ENCODE data around the gene KIAA1549. TPM values are rescaled to one million over a fixed set of nuclear protein-coding genes. Genes with fewer than 3 reads are reported as not detected.

Gene KIAA1549
- total and polyA plus RNA-seq, 9 of the 15 experiments (the other 6 are each of a cell fraction or from before 2014, with no cell fraction given) = 0.01 to 0.29 (median 0.07) TPM

GRCh38 chr7:138890499-138891445 lies 90.4 kb downstream of the KIAA1549 start:
- ChIA-PET POLR2A (interaction anchor here (0.7 to 0.9 kb wide), 2 partner anchors 184 to 445 kb away, joined by 3 read pairs; no protein-coding TSS in a partner anchor), CTCF (ENCODE audit: low intra/inter-chr PET ratio) (no interaction called here)
- Histone ChIP-seq H3K4me1 (replicated peaks in 1 of 2; ENCODE audit: control insufficient read depth in 2 of 2, insufficient read depth in 2 of 2, low read length in 2 of 2) (no peaks in the 10 kb centered on the region), H3K27ac (ENCODE audit: extremely low read depth, low read depth, low read length) (no peak overlapping the region), H3K36me3 (ENCODE audit: control insufficient read depth, insufficient read depth, low read length) (no peaks in the 10 kb centered on the region), H3K4me2 (ENCODE audit: insufficient read depth, low read length) (no peak overlapping the region), H3K9me3 (replicated peaks; ENCODE audit: control insufficient read depth, insufficient read depth, low read depth, low read length) (no peaks in the 10 kb centered on the region), H3K9me1 (ENCODE audit: control insufficient read depth, insufficient read depth, low read length) (no peaks in the 10 kb centered on the region), H3K27me3 (ENCODE audit: control insufficient read depth in 2 of 2, insufficient read depth in 2 of 2, low read length in 2 of 2) (peaks cover 56 to 62% of the 10 kb centered on the region in 2 experiments), H2AFZ (ENCODE audit: low read depth, low read length) (no peak overlapping the region), H4K20me1 (replicated peaks; ENCODE audit: control insufficient read depth, insufficient read depth, low read length) (no peaks in the 10 kb centered on the region; the same call in 1 of the 2 replicates), H3K4me3 (no peak overlapping the region), H3K9ac (ENCODE audit: insufficient read depth in 1 of 2, low read depth in 2 of 2, low read length in 2 of 2) (no peak overlapping the region), H3K79me2 (ENCODE audit: control insufficient read depth, insufficient read depth, low read length) (no peaks in the 10 kb centered on the region)
- FAIRE-seq = no peak
- no peak for TF ChIP-seq ZC3H4 (CRISPR knock-in tag; IDR thresholded peaks at IDR 0.05; ENCODE audit: borderline replicate concordance)
- TF ChIP-seq MBD1 (CRISPR knock-in tag; IDR thresholded peaks at IDR 0.05) = no peak
- TF ChIP-seq ATF1 (CRISPR knock-in tag; IDR thresholded peaks at IDR 0.05) = no peak
- no peak for TF ChIP-seq ATF1 (tag; IDR thresholded peaks at IDR 0.05)
- TF ChIP-seq CHD1 (IDR thresholded peaks at IDR 0.05; ENCODE audit: low read length) = no peak
- TF ChIP-seq KAT8 (IDR thresholded peaks at IDR 0.05; ENCODE audit: low read depth) = no peak
- no peak for TF ChIP-seq MBD2 (IDR thresholded peaks at IDR 0.05; ENCODE audit: borderline replicate concordance, low read depth)
- no peak for TF ChIP-seq MTA3 (IDR thresholded peaks at IDR 0.05; ENCODE audit: borderline replicate concordance)
- no peak for TF ChIP-seq ESRRA (IDR thresholded peaks at IDR 0.05; ENCODE audit: borderline replicate concordance, low read depth)
- no peak for TF ChIP-seq ZNF584 (CRISPR knock-in tag; IDR thresholded peaks at IDR 0.05; ENCODE audit: low read depth)
- no peak for TF ChIP-seq ZNF551 (CRISPR knock-in tag; IDR thresholded peaks at IDR 0.05)
- no peak for TF ChIP-seq CREM (IDR thresholded peaks at IDR 0.05; ENCODE audit: low read depth)
- TF ChIP-seq BHLHE40 (IDR thresholded peaks at IDR 0.05; ENCODE audit: low read length) = no peak
- no peak for DNase-seq (ENCODE audit: extremely low read depth in 1 of 4, low spot score in 3 of 4)
- no peak for ATAC-seq
- intact Hi-C loops (cut with micrococcal nuclease) = no loop called here
- in situ Hi-C loops (cut with MboI) = no loop called here
- no TSS peak for BruUV-seq (replicated peaks)
- under 1% methylated on average over 21 of the region's 21 CpGs for WGBS (ENCODE audit: insufficient coverage, low coverage, missing lambda C conversion rate)
